Stimulated activated CD8-positive, alpha-beta memory T cell treated with anti-CD3 and anti-CD28 coated beads, Interleukin-12 subunit alpha, Interleukin-12 subunit beta, amount 100 ng/mL, for 24 hours (primary cell): ENCODE measurements around the gene CWC25.
"Not testable (repeated sequence)": the region's sequence is repeated elsewhere in the genome, so short reads cannot be mapped to it uniquely, and the experiment has no call there.

Experiments used
- DNase-seq: peaks from one replicate; pipeline ENCODE4 v3.0.0-alpha.2; 2020; ENCODE audit errors: extremely low read depth

The CWC25 gene

DNA sequence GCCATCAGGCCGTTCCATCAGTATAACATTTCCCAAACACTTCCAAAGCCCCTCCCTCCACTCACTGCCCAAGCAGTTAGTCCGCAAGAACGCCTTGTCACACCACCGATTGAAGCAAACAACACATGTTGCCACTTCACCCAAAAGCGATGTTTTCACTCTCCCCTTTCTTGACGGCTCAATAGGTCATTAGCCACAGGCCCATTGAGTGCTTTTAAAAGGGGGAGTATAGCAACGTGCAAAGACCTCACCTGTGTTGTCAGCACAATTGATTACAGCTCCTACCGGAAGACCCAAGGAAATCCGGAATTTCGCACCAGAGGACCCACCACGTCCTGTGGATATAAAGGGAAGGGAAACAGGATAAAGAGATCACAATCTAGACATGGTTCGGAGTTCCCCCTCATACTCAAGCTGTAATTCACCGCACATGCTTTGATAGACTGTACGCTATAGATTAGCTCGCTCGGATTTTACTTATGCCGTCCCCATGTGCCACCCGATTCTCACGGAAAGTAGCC lies 27.7 kb upstream of the CWC25 start:
- DNase-seq: no peak

DNA sequence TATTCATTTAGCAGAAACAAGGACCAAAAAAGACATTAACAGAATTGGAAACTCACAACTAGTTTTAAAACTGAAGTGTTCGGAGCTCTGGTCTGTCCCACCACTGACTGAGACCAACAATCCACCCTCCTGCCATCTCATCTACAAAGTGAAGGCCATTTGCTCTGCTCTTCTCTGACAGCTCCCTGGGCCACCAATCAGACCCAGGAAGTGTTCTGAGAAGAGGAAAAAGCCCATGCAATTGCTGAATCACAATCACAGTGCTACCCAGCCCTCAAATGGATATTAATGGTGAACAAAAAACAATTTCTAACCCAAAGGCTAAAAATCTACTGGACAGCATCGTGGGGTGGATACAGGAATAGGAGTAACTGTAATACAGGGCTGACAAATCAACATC lies 26.3 kb upstream of the CWC25 start:
- DNase-seq: no peak

DNA sequence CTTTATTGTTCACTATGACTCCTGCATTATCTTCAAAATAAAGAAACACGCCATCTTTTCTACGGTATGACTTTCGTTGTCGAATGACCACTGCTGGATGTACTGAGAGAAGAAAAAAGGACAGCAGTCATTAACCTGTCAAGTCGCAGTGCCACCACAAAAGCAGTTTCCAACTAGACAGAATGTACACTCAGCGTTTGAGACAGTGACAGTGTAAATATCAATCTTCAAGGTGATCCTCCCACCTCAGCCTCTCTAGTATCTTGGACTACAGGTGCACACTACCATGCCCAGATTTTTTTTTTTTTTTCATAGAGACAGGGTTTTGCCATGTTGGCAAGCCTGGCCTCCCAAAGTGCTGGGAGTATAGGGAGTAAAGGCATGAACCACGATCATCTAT lies 25.3 kb upstream of the CWC25 start:
- DNase-seq: no peak

DNA sequence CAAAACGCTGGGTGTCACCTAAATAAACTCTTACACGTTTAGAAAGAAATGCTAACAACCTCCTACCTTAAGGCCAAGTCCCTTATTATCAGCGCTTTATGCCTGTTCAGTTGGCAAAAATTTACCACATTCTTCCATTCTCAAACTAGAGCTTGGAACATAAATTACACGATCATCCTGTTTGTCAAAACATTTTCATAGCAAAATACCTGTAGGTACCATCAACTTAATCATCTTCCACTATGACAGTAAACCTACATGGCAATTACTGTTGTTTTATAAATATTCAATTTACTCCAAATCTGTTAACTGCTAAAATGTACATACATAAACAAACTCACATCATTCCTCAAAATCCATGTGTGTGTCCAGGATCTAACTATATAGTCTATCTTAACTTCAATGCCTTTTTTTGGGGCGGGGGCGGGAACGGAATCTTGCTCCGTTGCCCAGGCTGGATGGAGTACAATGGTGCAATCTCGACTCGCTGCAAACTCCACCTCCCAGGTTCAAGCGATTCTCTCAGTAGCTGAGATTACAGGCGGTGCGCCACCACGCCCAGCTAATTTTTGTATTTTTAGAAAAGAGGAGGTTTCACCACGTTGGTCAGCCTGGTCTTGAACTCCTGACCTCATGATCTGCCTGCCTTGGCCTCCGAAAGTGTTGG lies 24.0 kb upstream of the CWC25 start:
- DNase-seq: no peak

DNA sequence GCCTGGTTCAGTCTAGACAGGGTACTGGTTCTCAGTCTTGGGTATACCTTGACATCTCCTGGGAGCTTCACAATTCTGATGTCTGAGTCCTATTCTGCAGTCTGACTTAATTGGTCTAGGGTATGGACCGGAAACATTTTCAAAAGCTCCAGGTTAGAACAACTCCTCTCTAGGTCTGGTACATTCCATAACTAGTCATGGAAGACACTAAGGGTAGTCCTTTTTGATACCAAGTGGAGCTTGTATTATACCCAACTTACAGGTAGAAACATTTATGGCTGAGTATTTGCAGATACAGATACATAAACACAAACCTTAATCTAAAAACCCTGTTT lies 23.4 kb upstream of the CWC25 start:
- DNase-seq: no peak

DNA sequence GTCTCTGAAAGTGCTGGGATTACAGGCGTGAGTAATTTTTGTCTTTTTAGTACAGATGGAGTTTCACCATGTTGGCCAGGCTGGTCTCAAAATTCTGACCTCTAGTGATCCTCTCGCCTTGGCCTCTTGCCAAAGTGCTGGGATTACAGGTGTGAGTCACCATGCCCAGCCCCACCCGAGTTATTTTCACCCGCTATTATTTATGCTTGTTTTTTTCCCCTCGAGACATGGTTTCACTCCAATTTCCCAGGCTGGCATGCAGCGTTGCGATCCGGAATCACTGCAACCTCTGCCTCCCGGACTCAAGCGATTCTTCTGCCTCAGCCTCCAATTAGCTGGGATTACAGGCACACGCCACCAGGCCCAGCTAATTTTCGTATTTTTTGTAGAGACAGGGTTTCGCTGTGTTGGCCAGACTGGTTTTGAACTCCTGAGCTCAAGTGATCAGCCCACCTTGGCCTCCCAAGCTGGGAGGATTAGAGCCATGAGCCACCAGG lies 19.2 kb upstream of the CWC25 start:
- DNase-seq: no peak

DNA sequence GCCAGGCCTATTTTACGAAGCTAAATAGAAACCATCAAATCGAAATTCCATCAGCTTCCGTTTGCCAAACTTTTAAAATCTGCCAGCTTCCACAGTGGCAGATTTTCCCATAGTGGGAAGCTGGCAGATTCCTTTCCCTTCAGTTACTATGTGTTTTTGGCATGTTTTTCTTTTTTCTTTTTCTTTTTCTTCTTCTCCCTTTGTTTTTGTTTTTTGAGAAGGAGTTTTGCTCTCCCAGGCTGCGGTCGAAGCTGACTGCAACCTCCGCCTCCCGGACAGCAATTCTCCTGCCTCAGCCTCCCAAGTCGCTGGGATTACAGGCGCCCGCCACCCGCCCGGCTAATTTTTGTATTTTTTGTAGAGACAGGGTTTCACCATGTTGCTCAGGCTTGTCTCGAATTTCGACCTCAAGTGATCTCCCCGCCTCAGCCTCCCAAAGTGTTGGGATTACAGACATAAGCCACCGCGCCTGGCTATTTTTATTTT lies 684 bp upstream of the CWC25 start:
- no peak for DNase-seq

DNA sequence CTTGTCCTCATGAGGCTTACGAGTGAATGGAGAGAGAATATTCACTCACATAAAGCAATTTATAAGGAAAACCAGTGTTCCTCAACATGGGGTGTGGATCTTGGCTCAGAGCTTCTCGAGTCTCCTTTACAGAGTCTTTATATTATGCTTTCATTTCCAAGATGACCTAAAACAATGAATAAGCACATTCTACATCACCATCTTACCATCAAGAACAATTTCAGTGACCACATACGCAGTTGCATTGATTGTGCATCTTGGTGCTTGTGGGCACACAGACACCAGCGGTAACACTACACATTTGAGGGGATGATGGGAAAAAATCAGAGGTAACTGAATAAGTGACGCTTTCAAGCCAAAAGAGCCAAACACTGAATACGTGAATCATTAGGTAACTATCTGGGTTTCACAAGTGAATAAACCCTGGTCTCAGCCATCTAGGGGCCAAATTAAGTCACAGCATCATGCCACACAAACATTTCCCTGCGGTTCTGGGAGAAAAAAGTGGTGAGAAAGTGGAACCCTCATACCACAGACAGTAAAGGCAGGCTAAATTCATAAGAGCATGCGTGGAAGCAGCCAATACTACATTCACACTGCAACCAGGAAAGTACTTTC lies 9.4 kb downstream of the CWC25 start:
- DNase-seq: no peak

DNA sequence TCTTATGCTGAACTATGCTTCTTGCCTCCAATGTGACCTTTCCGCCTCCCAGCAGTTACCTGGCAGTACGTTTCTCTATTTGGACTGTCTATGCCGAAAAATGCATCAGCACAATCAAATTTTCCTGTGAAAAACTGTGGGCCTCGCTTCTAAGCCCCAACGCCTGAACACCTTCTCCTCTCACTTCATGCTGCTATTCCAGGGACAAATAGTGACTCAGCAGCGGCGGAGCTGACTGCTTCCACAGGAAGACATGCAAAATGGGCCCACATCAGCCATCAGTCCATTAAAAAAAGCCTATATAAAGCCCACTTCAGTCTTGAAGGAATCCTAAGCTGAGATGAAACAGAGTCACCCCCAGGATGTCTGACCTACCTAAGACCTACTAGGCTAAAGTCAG lies 15.3 kb downstream of the CWC25 start:
- DNase-seq: no peak

DNA sequence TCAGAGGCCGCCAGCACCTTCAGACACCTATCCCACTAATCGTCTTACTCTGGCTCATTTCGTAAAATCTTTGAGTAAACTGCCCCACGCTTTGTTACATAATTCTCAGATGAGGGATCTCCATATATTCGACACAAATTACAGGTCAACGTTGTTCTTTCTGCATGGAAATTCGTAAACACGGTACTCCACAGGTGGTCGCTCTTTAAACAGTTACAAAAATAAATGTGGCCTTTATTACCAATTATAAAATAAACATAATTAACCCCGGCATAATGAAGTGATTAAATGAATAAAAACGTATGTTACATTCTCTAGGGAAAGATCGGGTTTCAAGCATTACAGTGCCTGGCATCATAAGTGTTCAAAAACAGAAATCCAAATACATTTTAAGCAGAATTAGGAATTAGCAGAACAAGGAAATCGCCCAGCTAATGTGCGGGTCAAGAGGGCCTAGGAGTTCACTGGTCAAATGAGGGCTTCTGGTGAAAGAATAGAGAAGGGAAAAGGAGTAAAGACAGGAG lies 24.8 kb downstream of the CWC25 start:
- no peak for DNase-seq

DNA sequence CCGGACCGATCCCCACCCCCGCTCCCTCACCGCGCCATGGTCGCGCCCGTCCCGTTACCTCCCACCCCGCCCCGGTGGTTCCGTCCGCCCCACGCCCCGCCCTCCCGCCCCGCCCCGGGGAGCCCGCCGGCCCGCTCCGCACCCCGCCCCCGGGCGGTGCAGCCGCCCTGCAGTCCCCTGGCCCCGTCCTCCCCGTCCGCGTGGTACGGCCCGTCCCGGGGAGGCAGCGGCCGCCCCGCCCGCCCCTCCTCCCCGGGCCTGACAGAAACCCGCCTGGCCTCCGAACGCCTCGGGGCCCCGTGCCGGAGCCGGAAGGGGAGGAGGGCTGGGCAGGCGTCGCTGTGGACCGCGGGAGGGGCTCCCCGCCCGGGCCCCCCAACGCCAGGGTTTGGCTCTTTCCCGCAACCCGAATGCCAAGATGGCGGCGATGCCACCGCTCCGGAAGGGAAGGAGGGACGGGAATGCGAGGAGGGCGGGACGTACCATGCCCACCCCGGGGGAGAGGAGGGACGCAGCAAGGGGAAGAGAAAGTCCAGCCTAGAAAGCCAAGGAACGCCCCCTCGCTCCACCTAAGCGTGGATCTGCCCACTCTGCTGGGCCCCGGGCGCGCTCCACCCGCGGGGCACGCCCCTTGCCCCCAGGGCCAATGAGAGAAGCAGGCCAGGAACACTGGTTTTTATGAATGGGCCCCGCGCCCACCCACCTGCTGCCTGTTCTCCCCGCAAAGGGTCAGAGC lies 25.5 kb downstream of the CWC25 start, which contains the start of gene PIP4K2B:
Gene PIP4K2B, minus strand, starts transcription at position 56 of the 736 bp plus-strand sequence. CDS start 132 bp downstream, outside the sequence.
- DNase-seq: peak; percentile 64

DNA sequence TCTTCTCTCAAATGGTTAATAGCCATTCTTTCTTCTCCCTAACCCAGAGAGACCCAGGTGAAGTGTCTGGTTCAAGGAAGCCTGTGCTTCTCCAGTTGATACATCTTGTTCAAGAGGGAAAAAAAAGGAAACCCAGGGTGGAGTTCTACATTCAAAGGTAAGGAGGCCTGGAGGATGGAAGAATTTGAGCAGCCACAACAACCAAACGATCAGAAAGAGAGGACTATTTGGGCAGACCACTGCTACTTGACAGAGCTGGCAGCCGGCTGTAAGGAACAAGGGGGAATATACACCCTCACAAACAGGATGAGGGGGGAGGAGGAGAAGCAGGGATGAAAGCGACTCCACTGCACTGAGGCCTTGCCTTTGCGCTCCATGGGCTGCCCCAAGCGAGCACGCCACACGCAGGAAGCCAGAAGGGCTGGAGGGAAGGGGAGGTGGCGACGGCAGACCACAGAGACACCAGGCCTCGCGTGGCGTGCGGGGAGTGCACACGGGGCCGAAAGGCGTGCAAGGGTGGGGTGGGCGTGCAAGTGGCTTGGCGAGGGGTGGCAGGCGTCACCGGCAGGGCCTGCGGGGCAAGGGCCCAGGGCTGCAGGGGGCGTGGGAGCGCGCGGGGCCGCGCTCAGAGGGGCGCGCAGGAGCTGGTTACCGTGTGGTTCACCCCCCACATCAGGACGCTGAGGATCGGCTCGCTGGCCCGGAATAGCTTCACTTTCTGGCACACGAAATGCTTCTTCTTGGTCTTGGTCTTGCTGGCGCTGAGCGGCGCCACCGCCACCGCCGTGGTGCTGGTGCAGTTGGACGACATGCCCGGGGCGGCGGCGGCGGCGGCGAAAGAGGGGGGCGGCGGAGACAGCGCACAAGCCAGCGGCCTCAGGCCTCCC lies 26.3 kb downstream of the CWC25 start:
- DNase-seq: peak; percentile 8

DNA sequence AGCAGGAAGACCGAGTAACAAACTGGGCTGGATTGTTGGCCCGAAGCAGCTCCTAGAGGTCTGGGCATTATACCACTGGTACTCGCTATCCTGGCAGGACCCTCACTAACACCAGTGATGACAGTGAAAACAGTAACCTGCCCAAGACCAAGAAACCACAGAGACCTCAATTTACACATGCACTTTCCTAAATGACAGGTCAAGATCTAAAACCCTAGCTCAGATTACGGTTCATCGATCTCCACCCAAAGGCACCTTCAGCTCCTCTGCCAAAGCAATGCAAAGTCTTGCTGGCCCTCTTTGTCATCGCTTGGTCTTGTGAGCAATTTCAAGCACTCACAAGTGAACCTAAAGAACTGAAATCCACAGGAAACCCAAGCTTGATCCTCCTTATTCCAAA lies 27.3 kb downstream of the CWC25 start:
- DNase-seq: no peak

DNA sequence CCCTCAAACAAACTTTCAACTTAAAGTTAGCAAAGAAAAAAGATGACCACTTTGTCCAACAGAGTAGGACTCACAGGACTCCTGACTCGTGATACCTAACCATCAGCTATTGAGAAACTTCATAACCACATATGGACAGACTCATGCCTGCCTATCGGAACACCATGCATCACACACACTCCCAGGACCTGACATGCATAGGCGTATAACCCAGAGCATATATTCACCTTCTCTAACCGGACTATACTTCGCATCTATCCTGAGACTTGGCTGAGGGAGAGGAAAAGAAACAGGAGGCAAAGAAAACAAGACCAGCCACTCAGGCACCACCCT lies 28.0 kb downstream of the CWC25 start:
- DNase-seq: no peak

DNA sequence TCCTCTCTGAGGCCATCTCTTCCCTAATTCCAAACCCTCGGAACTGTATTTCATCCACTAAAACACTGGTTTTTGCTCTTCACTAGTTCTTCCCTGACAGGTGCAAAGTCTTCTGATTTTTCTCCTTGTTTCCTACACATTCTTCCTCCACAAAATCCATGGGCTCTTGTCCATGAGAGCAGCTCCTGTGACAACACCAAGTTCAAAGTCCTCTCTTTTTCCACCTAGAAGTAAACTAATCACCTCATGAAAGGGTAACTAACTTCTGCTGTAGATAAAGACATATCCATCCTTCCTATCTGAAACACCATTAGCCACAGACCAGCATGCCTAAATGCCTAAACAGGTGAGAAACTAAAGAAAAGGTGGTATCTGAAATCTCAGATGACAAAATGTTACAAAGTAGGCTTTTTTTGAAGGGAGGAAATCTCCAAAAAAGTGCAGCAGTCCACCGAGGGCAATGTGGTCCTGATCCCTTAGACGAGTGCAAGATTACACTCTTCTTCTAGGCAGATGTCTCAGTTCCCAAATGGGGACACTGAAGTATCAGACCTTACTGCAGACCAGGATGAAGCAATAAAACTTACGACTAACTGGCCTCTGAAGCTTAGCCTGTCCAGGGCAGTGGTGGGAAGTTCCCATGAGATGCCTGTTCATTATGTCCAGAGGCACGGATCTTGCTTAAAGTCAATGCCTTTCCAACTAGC lies 28.5 kb downstream of the CWC25 start:
- DNase-seq: no peak

DNA sequence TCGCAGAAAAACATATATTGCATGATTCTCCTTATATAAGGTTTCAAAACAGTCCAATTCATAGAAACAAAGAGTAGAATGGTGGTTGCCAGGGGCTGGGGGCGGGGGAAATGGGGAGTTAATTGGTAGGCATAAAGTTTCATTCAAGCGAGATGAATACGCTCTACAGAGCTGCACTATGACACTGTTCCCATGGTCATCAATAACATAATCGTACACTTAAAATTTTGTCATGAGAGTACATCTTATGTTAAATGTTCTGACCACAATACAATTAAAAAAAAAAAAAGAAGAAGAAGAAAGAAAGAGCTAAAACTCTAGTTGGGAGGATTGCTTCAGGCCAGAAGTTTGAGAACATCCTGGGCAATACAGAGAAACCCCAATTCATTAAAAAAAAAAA lies 30.9 kb downstream of the CWC25 start:
- no peak for DNase-seq

DNA sequence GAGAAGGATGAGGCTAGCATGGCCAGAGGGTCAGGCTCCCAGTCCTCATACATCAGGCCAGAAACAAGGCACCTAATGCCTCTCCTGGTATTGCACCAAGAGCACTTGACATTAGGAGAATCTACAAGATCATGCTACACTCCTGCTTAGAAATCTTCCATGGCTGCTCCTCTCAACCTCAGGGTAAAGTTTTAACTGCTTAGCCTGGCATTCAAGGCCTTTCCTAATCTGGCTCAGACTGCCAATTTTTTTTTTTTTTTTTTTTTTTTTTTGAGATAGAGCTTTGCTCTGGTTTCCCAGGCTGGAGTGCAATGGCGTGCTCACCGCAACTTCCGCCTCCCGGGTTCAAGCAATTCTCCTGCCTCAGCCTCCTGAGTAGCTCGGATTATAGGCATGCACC lies 34.0 kb downstream of the CWC25 start:
- DNase-seq: no peak

DNA sequence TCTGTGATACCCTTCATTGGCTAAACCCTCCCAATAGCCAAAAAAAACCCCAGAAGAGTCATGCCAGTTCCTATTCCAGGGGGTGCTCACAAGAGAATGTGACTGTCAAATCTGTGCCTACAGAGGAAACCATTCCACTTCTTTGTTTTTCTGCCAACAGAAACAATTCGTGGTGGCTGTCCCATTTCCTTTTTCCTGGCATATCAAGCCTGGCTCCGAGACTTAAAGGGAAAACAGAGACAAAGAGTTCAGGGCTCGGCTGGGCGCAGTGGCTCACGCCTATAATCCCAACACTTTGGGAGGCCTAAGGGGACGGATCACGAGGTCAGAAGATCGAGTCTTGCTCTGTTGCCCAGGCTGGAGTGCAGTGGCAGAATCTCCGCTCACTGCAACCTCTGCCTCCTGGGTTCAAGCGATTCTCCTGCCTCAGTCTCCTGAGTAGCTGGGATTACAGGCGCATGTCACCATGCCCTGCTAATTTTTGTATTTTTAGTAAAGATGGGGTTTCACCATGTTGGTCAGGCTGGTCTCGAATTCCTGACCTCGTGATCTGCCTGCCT lies 34.9 kb downstream of the CWC25 start:
- DNase-seq: not testable (repeated sequence)

DNA sequence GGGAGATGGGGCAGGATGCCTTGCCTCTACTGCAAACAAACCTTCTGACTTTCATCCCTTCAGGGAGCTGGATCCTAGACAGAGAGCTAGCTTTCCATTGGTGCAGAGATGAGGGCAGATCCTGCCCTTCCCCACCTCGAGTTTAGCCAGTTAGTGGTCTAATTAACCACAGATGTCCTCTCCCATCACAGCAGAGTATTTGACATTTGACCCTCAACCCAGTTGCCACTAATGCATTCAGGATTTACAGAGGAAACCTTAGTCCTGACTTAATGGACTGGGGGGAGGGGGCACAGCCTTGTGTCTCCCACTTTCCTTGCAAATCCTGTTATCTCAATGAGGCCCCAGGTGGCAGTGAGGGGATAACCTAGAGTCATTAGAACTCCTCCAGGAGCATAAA lies 35.9 kb downstream of the CWC25 start:
- no peak for DNase-seq

DNA sequence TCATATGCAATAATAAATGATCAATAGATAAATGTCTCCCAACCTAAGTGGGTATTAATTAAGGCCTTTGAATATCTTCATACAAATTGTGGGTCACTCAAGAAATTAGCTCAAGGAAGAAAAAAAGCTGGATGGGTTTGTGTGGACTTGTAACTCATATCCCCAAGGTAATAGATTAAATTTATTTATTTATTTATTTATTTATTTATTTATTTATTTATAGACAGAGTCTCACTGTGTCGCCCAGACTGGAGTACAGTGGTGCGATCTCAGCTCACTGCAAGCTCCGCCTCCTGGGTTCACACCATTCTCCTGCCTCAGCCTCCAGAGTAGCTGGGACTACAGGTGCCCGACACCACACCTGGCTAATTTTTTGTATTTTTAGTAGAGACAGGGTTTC lies 37.1 kb downstream of the CWC25 start:
- not testable (repeated sequence) for DNase-seq

DNA sequence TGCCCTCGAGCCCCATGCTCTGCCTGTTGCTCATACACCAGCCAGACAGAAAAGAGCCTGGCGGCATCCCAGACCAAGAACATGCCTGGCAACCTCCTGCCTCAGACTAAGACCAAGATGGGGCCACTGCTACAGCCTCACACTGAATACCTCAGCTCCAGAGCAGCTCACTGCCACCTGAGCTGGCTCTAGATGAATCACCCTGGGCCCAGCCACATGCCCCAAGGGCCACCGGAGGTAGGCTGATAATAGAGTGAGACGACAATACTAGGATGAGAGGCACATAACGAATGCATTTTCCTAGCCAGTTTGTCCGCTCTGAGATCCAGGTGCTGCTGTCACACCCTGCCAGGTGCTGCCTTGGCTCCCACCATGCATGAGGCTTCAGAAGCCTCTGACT lies 38.7 kb downstream of the CWC25 start:
- no peak for DNase-seq
